SK-N-MC (cell line): ENCODE measurements around the gene FAM234A.

Experiments used
- EZH2 ChIP-seq: fragments of 200-600 bp; sonication (generic); IDR thresholded peaks from one replicate; pipeline ENCODE4 v1.6.1; 2017; ENCODE audit warnings: antibody characterized with exemption
- FOXP2 ChIP-seq: optimal IDR thresholded peaks from 2 replicates; pipeline ENCODE3; 2011; ENCODE audit warnings: mild to moderate bottlenecking, moderate library complexity; ENCODE audit not compliant: insufficient read depth; ENCODE audit errors: extremely low read length, control extremely low read depth
- POLR2AphosphoS5 ChIP-seq: IDR thresholded peaks from 2 replicates; pipeline ENCODE4 v1.6.1; 2012; ENCODE audit warnings: mild to moderate bottlenecking, low read depth, low read length, borderline replicate concordance

DNA sequence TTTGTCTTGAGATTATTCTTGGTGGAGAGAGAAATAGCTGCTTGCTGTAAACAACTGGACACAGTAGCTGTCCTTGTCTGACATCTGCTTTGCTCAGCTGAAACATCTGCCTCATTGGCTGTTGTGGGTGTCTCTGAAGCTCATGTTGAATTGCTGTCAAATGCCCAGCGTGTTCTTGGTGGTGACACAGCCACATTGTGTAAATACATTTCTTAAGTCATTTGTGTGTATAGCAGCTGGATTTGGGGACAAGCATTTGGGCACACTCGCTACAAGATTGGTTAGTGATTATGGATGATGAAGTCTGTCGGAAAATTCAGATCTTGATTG lies 5.3 kb downstream of the FAM234A start:
- TF ChIP-seq EZH2 = no peak
- TF ChIP-seq POLR2AphosphoS5 = no peak
- no peak for TF ChIP-seq FOXP2
